Adrenal gland (tissue), 12 donors: Measurements from ENCODE around the gene IFT88. TPM values are rescaled to one million over a fixed set of nuclear protein-coding genes. Genes with fewer than 3 reads are reported as not detected.
"Not testable (repeated sequence)": the region's sequence is repeated elsewhere in the genome, so short reads cannot be mapped to it uniquely, and the experiment has no call there.

Experiments
- DNase-seq, 7 donors: peaks; one replicate each; pipeline ENCODE4 v3.0.0-alpha.2; 2019 to 2020
- H3K27ac ChIP-seq, 5 donors: fragments of 200-600 bp; sonication (generic) in 4 of 5; 1 replicate in 3 of 5; 2 replicates in 2 of 5; pipeline versions ENCODE4 v1.5.1 to v1.8.0; 2016 to 2020; ENCODE audit warnings: mild to moderate bottlenecking in 1 of 5
- H3K27me3 ChIP-seq: fragments of 200-600 bp; 2 replicates; pipeline ENCODE4 v1.8.0; 2021
- H3K36me3 ChIP-seq, 2 donors: fragments of 200-600 bp; replicated peaks in 1 of 2; 1 replicate in 1 of 2; 2 replicates in 1 of 2; pipeline versions ENCODE4 v1.5.1 to v1.8.0; 2018 to 2022
- H3K4me1 ChIP-seq, 2 donors: fragments of 200-600 bp; replicated peaks in 1 of 2; 1 replicate in 1 of 2; 2 replicates in 1 of 2; pipeline versions ENCODE4 v1.5.1 to v1.8.0; 2018 to 2021
- H3K4me3 ChIP-seq, 4 donors: fragments of 200-600 bp; sonication (generic) in 3 of 4; one replicate each; pipeline ENCODE4 v1.5.1; 2016 to 2018
- H3K9me3 ChIP-seq, 3 donors: fragments of 200-600 bp; sonication (generic) in 1 of 3; replicated peaks in 1 of 3; 1 replicate in 2 of 3; 2 replicates in 1 of 3; pipeline versions ENCODE4 v1.5.1 to v1.8.0; 2016 to 2021
- POLR2A ChIP-seq, 2 donors: fragments of 450-650 bp; IDR thresholded peaks; one replicate each; pipeline ENCODE4 v1.6.1; 2017; ENCODE audit warnings: antibody characterized with exemption in 2 of 2, mild to moderate bottlenecking in 2 of 2, moderate library complexity in 1 of 2
- WGBS, 4 donors: extraction: QIAGEN DNeasy Blood & Tissue Kit in 2 of 4; methylation state at CpG; one replicate each; pipeline versions ENCODE4 v1.1.5 to v1.1.7; 2013 to 2017; 5-methylcytosine and 5-hydroxymethylcytosine counted together
- intact Hi-C, 2 donors: fragments of 100-400 bp; cut with DNase I; formaldehyde crosslinking; loops; one replicate each; pipeline versions ENCODE4 v1.14.1 to v1.15.0; 2022 to 2023
- polyA plus RNA-seq, 3 donors: library from polyadenylated mRNA; stranded (reverse); fragments of 200-250 nt in 2 of 3; fragments of 350-450 nt in 1 of 3; fragmentation: Illumina TruSeq in 1 of 3; extraction: RNeasy Lipid Tissue Mini Kit (QIAGEN cat#74804) in 1 of 3; gene quantifications; one replicate each; pipeline ENCODE4 v1.2.3, GENCODE V29; 2013 to 2014
- total RNA-seq, 9 donors: library from RNA; depleted of rRNA in 4 of 9; stranded (reverse); fragments of >200 nt in 4 of 9; fragments of 120-200 nt in 1 of 9; fragmentation: NEBNext Ultra II Directional in 1 of 9; extraction: Animal tissue kit (Norgen Biotek cat#: 25700) in 1 of 9; gene quantifications; one replicate each; pipeline versions ENCODE4 v1.1.0 to v1.2.4, GENCODE V29; 2013 to 2023
- TF ChIP-seq, protein P1 (sequence below), 6 experiments: fragments of 450-650 bp in 4 of 6; fragments of 200-600 bp in 2 of 6; sonication (generic) in 1 of 6; IDR thresholded peaks; 1 replicate in 5 of 6; 2 replicates in 1 of 6; pipeline versions ENCODE4 v1.5.1 to v1.8.0; 2016 to 2021; ENCODE audit warnings: antibody characterized with exemption in 6 of 6, mild to moderate bottlenecking in 2 of 6, moderate library complexity in 1 of 6
- donor health status: healthy with polysubstance abuse.
- donor health status: Bipolar disorder and iron deficiency.
- donor health status: DM: yes; HTN: yes; CAD: no.
- donor health status: DM: no; HTN: no; CAD: no.
- donor health status: DM: no; HTN: no; CAD: no.
- donor health status: DM: yes; HTN: yes; CAD: no.

Gene IFT88
- total and polyA plus RNA-seq, 12 donors, result 7.0 to 22.9 (median 15.2) TPM

DNA sequence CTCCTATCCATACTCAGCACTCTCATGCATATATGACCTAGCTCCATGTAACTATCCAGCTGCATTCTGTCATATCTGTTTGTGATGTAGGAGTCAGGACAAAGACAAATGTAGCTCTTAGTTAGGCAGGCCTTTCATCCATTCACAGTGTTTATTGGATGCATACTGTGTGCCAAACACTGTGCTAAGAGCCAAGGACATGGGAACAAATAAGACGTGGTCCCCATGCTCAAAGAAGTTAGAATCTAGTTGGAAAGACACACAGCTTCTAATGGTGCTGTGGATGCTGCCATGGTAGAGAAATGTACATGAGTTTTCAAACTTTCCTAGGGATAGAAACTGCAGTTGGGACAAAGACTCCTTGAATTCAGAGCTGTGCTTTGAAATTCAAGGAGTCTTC is 104.8 kb downstream of the IFT88 start:
- Histone ChIP-seq H3K9me3 (no peaks in the 10 kb centered on the region), H3K36me3 (no peaks in the 10 kb centered on the region), H3K27ac (no peak overlapping the region), H3K4me1 (no peaks in the 10 kb centered on the region), H3K27me3 (no peaks in the 10 kb centered on the region), H3K4me3 (no peak overlapping the region)
- intact Hi-C loops, result no loop called here
- WGBS, 4 donors, result 89 to 100% (median 93%) methylated on average over 1 of the region's 1 CpG
- no peak for DNase-seq
- TF ChIP-seq, protein P1, sequence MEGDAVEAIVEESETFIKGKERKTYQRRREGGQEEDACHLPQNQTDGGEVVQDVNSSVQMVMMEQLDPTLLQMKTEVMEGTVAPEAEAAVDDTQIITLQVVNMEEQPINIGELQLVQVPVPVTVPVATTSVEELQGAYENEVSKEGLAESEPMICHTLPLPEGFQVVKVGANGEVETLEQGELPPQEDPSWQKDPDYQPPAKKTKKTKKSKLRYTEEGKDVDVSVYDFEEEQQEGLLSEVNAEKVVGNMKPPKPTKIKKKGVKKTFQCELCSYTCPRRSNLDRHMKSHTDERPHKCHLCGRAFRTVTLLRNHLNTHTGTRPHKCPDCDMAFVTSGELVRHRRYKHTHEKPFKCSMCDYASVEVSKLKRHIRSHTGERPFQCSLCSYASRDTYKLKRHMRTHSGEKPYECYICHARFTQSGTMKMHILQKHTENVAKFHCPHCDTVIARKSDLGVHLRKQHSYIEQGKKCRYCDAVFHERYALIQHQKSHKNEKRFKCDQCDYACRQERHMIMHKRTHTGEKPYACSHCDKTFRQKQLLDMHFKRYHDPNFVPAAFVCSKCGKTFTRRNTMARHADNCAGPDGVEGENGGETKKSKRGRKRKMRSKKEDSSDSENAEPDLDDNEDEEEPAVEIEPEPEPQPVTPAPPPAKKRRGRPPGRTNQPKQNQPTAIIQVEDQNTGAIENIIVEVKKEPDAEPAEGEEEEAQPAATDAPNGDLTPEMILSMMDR (IDR thresholded peaks at IDR 0.05), result no peak
- TF ChIP-seq POLR2A (IDR thresholded peaks at IDR 0.05), result no peak

DNA sequence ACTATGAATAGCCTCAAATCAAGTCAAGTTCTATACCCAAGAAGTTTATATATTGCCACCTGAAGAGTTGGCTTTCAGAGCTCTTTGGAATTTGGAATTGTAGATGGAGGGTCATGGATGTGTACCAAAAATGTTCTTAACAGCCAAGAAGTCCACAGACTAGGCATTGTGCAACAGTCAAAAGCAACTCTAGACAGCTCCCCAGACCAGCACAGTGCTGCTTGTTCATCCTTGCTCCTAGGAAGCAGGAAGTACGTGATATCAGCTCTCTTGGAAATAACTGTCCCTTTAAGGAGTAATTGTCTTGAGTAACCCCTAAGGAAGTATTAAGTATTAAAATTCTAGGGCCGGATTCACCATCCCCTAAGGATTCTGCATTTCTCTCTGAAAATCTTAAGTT is 105.8 kb downstream of the IFT88 start:
- TF ChIP-seq, protein P1 (IDR thresholded peaks at IDR 0.05), result no peak
- no peak for TF ChIP-seq POLR2A (IDR thresholded peaks at IDR 0.05)
- no peak for DNase-seq
- no peak overlapping the region for H3K27ac ChIP-seq
- no peaks in the 10 kb centered on the region for H3K9me3 ChIP-seq
- WGBS, 4 donors, result 54 to 90% (median 55%) methylated on average over 2 of the region's 2 CpGs
- H3K36me3 ChIP-seq, result no peaks in the 10 kb centered on the region
- no peak overlapping the region for H3K4me3 ChIP-seq
- no peaks in the 10 kb centered on the region for H3K27me3 ChIP-seq
- intact Hi-C loops, result no loop called here
- no peaks in the 10 kb centered on the region for H3K4me1 ChIP-seq

DNA sequence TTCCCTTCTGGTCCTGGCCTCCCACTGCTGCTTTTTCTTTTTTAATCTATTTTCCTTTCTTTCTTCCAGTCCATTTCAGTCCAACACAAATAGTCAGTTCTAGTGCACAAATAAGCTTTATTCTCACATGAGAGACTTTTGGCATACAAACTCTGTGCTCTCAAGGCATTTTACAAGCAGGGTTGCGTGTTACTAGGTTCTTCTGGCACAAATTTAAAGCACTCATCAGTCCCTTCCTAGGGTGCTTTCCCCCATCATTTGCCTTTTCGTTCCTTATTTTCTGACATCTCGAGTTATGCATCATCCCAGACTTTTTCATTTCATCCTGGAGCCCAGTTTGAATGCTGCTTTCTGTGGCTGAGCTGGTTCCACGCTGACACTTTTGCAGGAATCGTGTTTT is 106.8 kb downstream of the IFT88 start:
- Histone ChIP-seq H3K4me1 (no peaks in the 10 kb centered on the region), H3K4me3 (no peak overlapping the region), H3K9me3 (no peaks in the 10 kb centered on the region), H3K36me3 (no peaks in the 10 kb centered on the region), H3K27me3 (no peaks in the 10 kb centered on the region), H3K27ac (no peak overlapping the region)
- intact Hi-C loops, result no loop called here
- WGBS, 4 donors, result 78 to 93% (median 87%) methylated on average over 5 of the region's 5 CpGs
- no peak for DNase-seq
- TF ChIP-seq, protein P1 (IDR thresholded peaks at IDR 0.05), result no peak
- TF ChIP-seq POLR2A (IDR thresholded peaks at IDR 0.05), result no peak

DNA sequence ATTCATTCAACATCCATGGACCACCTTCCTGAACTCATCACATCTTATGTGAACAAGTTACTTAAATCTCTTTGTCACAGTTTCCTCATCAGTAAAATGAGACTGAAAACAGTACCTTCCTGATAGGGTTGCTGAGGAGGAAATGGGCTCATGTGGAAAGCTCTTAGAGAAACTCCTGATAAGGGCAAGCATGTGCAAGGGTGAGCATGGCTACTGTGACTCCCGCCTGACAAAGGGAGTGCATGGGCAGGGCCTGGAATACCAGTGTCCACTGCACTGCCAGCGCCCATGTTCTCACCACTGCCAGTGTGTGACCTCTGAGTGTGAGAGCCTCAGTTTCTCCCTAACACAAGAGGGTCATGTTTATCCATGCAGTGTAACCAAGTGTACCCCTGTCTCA is 109.3 kb downstream of the IFT88 start:
- Histone ChIP-seq H3K27me3 (no peaks in the 10 kb centered on the region), H3K9me3 (no peaks in the 10 kb centered on the region), H3K36me3 (no peaks in the 10 kb centered on the region), H3K27ac (no peak overlapping the region), H3K4me1 (no peaks in the 10 kb centered on the region), H3K4me3 (no peak overlapping the region)
- intact Hi-C loops, result no loop called here
- TF ChIP-seq, protein P1 (IDR thresholded peaks at IDR 0.05), result no peak
- TF ChIP-seq POLR2A (IDR thresholded peaks at IDR 0.05), result no peak
- 89 to 97% (median 94%) methylated on average over 2 of the region's 2 CpGs for WGBS, 4 donors
- no peak for DNase-seq

DNA sequence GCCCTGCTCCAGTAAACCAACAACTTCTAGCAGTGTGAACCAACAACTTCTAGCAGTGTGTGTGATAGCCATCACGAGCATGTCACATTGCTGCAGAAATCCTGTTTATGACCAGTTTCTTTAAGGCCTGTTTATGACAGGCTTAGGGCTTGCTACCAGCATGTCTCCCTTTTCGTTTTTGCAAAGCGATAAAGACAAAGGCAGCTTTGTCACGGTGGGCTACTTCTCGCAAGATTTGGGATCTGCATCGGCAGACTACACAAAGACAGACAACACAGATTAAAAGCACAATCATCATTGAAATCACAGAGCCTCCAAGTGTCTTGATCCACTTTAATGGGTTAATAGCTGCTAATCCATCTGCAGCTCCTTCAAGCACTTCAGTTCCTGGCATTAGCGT is 111.6 kb downstream of the IFT88 start:
- H3K9me3 ChIP-seq, DNase-seq, H3K4me3 ChIP-seq, intact Hi-C loops, H3K27me3 ChIP-seq, H3K4me1 ChIP-seq, H3K36me3 ChIP-seq, H3K27ac ChIP-seq: not testable (repeated sequence)
- WGBS, 4 donors, result 60 to 91% (median 82%) methylated on average over 7 of the region's 7 CpGs
